ENCODE results near the gene CXCR2. TPM values are rescaled to one million over a fixed set of nuclear protein-coding genes. Genes with fewer than 3 reads are reported as not detected.

CXCR2 gene
- not detected in 2 replicates for total RNA-seq (2014; rRNA removed; shearing (Covaris generic))

DNA sequence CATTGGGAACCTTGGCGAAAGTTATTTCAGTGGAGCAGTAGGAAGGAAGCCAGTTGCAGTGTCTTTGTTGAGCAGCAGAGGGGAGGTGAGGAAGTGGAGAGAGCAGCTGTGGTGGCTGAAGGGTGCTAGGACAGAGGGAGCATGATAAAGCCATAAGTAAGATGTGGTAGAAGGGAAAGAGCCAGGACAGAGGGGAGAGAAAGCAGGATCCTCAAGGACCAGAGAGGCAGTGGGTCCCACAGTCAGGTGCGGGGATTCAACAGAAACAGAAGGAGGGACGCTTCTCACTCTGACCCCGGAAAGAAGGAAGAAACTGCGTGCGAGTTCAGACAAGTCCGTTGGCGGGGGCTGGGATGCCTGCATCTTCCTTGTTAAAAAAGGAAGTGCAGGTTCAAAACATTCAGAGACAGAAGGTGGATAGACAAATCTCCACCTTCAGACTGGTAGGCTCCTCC is at the start of gene CXCR2:
Gene CXCR2, plus strand, starts transcription at position 403 of the 455 bp plus-strand sequence. CDS start 8,774 bp downstream, outside the sequence.
- no peaks in the 10 kb centered on the region for H3K27me3 ChIP-seq (replicated peaks)
- H3K4me3 ChIP-seq = no peak within 1 kb of the TSS

DNA sequence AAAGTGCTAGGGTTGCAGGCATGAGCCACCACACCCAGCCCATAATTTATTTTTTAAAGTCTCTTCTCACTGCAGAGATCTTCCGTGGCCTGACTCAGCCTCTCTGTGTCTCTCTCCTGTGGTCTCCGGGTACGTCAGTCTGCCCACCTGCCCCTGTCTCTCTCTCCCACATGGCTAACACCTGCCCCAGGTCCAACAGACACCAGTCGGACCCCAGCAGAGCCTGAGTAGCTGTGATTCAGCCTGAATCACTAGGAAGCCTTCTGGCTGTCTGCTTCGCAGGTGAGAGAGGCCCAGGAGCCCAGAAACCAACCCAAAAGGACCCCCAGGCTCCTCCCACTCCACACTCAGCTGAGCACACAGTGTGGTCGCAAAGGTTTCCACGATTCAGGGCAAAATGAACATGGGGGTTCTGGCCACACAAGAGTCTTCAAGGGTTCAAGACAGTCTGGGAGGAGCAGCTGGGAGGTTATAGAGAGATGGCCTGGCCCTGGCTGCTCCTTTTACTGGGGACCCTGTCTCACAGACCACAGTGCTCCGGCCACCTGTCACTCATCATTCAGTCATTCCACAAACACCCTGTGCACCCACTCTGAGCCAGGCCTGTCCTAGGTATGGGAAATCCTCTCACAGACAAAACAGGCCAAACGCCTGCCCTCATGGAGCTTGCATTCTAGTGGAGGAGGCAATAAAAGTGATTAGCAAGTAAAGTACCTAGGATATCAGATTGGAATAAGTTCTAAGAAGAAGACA is 48.2 kb upstream of the CXCR2 start:
- H3K4me3 ChIP-seq = no peak overlapping the region
- no peak overlapping the region for H3K27ac ChIP-seq
- no peaks in the 10 kb centered on the region for H3K27me3 ChIP-seq (replicated peaks)
- H3K36me3 ChIP-seq = no peaks in the 10 kb centered on the region
- no peaks in the 10 kb centered on the region for H3K9me3 ChIP-seq (replicated peaks)
- DNase-seq (ENCODE audit: low read depth in 1 of 2, low spot score in 2 of 2) = no peak
- peaks cover 33% of the 10 kb centered on the region for H3K4me1 ChIP-seq (replicated peaks)

More for the DNA sequence above, at the start of gene CXCR2:
- H3K4me1 ChIP-seq (replicated peaks) = no peaks in the 10 kb centered on the region
- no peak within 1 kb of the TSS for H3K27ac ChIP-seq
- H3K36me3 ChIP-seq = no peaks in the 10 kb centered on the region
- no peak for DNase-seq (ENCODE audit: low read depth in 1 of 2, low spot score in 2 of 2)
- H3K9me3 ChIP-seq (replicated peaks) = no peaks in the 10 kb centered on the region

DNA sequence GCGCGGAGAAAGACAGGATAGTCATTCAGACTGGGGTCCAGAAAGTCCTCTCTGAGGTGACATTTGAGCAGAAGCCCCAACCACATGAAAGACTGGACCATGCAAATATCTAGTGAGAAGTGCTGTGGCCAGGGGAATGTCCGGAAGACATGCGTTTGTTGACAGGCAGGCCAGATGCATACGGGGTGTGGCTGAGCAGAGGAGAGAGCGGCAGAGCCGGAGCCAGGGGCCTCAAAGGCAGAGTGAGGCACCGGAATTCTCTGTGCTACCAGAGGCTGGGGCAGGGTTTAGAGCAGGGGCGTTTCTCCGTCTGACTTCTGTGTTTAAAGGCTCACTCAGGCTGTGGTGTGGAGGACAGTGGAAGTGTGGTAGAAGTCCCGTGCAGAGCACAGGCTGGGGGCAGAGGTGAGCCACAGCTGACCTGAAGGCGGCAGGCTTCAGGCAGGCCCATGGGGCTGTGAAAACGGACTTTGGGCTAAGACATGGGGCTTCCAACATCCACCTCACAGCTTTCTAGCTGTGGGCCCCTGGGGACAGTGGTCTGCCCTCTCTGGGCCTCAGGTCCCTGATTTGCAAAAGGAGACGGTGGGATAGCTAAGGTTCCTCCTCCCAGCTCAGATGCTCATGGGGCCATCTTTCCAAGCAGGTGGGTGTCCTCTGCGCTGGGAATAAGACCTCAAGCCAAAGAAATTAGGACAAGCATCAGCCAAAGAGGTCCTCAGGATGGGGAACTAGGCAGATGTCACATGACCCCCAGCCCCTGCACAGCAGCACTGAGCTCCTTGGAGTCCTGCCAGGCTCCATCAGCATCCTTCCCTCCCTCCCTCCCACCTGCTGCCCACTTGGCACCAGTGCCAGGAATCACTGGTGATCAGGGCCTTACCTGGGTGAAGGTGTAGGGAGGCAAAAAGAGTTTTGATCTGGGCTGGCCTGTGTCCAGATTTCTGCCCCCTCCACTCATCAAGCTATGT is 45.6 kb upstream of the CXCR2 start:
- Histone ChIP-seq H3K27ac (peak overlapping the region; percentile 99), H3K27me3 (replicated peaks) (no peaks in the 10 kb centered on the region), H3K36me3 (no peaks in the 10 kb centered on the region), H3K4me1 (replicated peaks) (peaks cover 21% of the 10 kb centered on the region), H3K9me3 (replicated peaks) (no peaks in the 10 kb centered on the region), H3K4me3 (no peak overlapping the region)
- no peak for DNase-seq (ENCODE audit: low read depth in 1 of 2, low spot score in 2 of 2)

DNA sequence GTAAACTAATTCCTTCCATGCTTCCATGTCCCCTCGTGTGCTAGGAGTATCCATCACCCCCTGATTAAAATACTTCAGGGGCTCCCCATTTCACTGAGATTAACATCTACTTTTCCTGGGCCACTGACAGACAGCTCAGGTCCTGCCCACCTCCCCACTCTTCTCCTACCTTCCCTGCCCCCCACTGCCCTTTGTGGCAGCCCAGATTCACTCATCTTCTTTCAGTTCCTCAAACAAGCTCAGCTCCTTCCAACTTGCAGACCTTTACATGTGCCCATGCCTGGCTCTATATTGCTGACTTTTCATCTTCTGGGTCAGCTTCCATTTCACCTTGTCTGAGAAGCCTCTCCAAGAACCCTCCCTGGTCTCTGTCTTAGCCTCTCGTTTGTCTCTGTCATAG is 44.8 kb upstream of the CXCR2 start:
- no peaks in the 10 kb centered on the region for H3K27me3 ChIP-seq (replicated peaks)
- peak overlapping the region; percentile 99 for H3K27ac ChIP-seq
- no peak for DNase-seq (ENCODE audit: low read depth in 1 of 2, low spot score in 2 of 2)

DNA sequence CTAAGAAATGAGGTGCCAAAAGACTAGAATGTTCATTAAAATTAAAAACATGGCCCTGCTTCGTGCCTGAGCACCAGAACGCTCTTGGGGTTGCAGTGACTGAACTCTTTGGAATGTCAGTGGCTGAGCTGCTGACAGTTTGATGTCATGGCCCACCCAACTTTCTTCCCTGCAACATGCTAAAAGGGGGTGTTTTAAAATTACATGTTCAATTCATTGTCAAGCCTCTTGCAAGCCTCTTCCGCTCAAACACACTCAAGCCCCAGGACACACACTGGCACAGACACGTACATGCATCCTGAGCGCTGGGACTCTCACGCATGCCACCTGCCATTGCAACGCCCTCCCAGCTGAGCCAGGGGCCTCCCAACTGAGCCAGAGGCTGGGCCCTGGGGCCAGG is 44.1 kb upstream of the CXCR2 start:
- no peaks in the 10 kb centered on the region for H3K36me3 ChIP-seq
- peak; percentile 94 to 95 for DNase-seq (ENCODE audit: low read depth in 1 of 2, low spot score in 2 of 2)
- H3K9me3 ChIP-seq (replicated peaks) = peaks cover 8% of the 10 kb centered on the region; the same call in 1 of the 2 replicates
- no peaks in the 10 kb centered on the region for H3K27me3 ChIP-seq (replicated peaks)
- peak overlapping the region; percentile 99 for H3K27ac ChIP-seq
- peaks cover 21% of the 10 kb centered on the region for H3K4me1 ChIP-seq (replicated peaks)
- H3K4me3 ChIP-seq = no peak overlapping the region

More for the DNA sequence above, 44.8 kb upstream of the CXCR2 start:
- Histone ChIP-seq H3K36me3 (no peaks in the 10 kb centered on the region), H3K9me3 (replicated peaks) (peaks cover 1% of the 10 kb centered on the region; the same call in 1 of the 2 replicates), H3K4me3 (no peak overlapping the region), H3K4me1 (replicated peaks) (peaks cover 21% of the 10 kb centered on the region)

DNA sequence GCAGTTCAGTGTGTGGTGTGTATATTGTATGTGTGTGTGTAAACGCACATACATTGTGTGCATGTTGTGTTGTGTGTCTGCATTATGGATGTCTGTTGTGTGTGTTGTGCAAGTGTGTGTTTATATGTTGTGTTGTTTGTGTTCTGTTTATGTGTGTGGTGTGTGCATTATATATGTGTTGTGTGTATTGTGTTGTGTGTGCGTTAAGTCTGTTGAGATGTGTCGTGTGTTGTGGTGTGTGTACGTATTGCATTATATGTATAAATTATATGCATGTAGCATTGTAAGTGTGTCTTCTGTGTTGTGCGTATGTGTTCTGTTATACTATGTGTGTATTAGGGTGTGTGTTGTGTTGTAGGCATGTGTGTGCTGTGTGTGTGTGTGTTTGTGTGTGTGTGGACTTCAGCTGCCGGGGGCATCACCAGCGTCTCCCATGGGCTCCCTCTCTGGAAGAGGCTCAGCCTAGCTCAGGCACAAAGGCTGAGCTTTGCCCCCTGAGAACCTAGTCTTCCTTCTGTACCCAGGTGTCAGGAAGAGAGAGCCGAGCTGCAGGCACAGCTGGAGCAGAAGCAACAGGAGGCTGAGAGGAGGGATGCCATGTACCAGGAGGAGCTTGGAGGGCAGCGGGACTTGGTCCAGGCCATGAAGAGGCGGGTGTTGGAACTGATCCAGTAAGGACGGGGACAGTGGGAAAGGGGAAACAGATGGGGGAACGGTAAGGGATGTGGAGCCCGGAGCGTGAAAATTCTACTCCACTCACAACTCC is 43.1 kb upstream of the CXCR2 start:
- H3K27ac ChIP-seq = peak overlapping the region; percentile 99
- peaks cover 9% of the 10 kb centered on the region; the same call in 1 of the 2 replicates for H3K9me3 ChIP-seq (replicated peaks)
- H3K36me3 ChIP-seq = no peaks in the 10 kb centered on the region
- H3K4me3 ChIP-seq = no peak overlapping the region
- no peaks in the 10 kb centered on the region for H3K27me3 ChIP-seq (replicated peaks)
- H3K4me1 ChIP-seq (replicated peaks) = peaks cover 21% of the 10 kb centered on the region
- no peak for DNase-seq (ENCODE audit: low read depth in 1 of 2, low spot score in 2 of 2)

DNA sequence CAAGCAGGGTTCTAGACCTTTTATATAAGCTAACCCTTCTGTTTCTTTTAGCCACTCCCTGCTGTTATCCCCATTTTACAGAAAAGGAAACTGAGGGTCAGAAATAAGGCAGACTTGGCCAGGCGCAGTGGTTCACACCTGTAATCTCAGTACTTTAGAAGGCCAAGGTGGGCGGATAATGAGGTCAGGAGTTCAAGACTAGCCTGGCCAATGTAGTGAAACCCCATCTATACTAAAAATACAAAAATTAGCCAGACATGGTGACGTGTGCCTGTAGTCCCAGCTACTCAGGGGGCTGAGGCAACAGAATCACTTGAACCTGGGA is 42.5 kb upstream of the CXCR2 start:
- Histone ChIP-seq H3K27me3 (replicated peaks) (no peaks in the 10 kb centered on the region), H3K27ac (no peak overlapping the region), H3K4me1 (replicated peaks) (peaks cover 21% of the 10 kb centered on the region), H3K9me3 (replicated peaks) (peaks cover 9% of the 10 kb centered on the region; the same call in 1 of the 2 replicates), H3K4me3 (no peak overlapping the region), H3K36me3 (no peaks in the 10 kb centered on the region)
- DNase-seq (ENCODE audit: low read depth in 1 of 2, low spot score in 2 of 2) = no peak

DNA sequence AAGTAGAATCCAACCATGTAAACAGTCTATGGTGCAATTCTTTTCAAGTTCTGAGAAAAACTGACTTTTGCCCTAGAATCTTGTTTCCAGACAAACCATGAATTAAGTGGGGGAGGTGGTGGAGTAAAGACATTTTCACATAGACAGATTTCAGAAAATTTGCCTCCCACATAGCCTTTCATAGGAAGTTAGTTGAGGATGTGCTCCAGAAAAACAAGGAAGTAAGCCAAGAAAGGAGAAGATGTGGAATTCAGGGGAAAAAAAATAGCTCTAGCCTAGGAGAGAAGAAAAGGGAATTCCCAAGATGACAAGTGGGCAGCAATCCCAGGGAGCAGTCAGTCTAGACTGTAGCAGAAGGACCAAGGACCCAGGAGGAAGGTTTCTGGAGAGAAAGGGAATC is 39.4 kb upstream of the CXCR2 start:
- Histone ChIP-seq H3K27ac (no peak overlapping the region), H3K4me1 (replicated peaks) (peaks cover 12% of the 10 kb centered on the region), H3K27me3 (replicated peaks) (no peaks in the 10 kb centered on the region), H3K36me3 (no peaks in the 10 kb centered on the region), H3K9me3 (replicated peaks) (peaks cover 12% of the 10 kb centered on the region), H3K4me3 (no peak overlapping the region)
- no peak for DNase-seq (ENCODE audit: low read depth in 1 of 2, low spot score in 2 of 2)

DNA sequence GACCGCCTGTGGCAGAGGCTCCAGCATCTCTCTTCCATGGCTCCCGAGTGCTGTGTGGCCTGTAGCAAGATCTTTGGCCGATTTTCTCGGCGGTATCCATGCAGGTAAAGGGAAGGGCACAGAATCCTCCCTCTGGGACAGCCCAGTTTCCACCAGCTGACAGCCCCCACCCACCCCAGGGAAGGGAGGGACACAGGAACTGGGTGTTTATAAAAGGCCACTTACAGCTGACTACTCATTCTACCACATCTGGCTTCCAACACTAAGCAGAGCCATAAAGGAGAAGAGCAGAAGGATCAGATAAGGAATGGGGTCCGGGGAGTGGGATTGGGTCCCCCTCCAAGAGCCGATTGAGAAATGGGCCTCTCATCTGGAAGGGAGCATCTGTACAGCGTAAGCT is 36.6 kb upstream of the CXCR2 start:
- no peaks in the 10 kb centered on the region for H3K27me3 ChIP-seq (replicated peaks)
- no peaks in the 10 kb centered on the region; the same call in 1 of the 2 replicates for H3K4me1 ChIP-seq (replicated peaks)
- peaks cover 12% of the 10 kb centered on the region for H3K9me3 ChIP-seq (replicated peaks)
- no peak for DNase-seq (ENCODE audit: low read depth in 1 of 2, low spot score in 2 of 2)
- H3K4me3 ChIP-seq = no peak overlapping the region
- no peak overlapping the region for H3K27ac ChIP-seq
- no peaks in the 10 kb centered on the region for H3K36me3 ChIP-seq

DNA sequence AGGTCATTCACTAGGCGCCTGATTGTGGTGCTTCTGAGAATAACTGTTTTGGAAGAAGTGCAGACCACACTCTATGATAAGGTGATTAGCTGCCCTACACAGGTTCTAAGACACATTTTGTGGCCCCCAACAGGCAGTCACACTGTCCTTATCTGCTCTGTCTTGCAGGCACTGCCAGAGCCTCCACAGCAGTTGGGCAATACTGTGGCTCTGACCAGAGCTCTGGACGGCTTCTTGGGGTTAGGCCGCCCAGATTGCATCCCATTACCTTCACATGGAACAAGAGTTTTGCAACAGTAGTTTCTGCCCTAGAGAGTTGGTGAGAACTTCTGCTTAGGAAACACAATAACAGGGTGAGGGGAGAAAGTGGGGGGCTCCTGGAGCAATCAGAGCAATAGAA is 34.1 kb upstream of the CXCR2 start:
- no peak for DNase-seq (ENCODE audit: low read depth in 1 of 2, low spot score in 2 of 2)
- Histone ChIP-seq H3K4me3 (no peak overlapping the region), H3K36me3 (no peaks in the 10 kb centered on the region), H3K9me3 (replicated peaks) (peaks cover 4% of the 10 kb centered on the region), H3K27me3 (replicated peaks) (no peaks in the 10 kb centered on the region), H3K27ac (no peak overlapping the region), H3K4me1 (replicated peaks) (peaks cover 5% of the 10 kb centered on the region)

DNA sequence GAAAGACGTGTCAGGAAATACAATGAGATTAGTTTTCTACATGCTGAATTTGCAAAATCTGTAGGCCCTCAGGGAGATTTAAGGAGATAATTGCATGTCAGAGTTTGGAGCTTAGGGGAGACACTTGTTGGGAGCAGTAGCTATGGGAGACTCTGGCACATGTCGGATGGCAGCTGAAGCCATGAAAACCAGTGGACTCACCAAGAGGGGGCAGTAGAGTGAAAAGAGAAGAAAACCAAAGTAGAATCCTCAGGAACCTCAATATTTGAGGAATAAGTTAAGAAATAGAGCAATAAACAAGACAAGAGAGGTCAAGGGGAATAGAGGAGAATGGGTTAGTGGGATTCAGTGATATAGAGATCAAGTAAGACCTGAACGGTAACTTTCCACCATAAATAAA is 31.9 kb upstream of the CXCR2 start:
- Histone ChIP-seq H3K27ac (no peak overlapping the region), H3K27me3 (replicated peaks) (no peaks in the 10 kb centered on the region)

DNA sequence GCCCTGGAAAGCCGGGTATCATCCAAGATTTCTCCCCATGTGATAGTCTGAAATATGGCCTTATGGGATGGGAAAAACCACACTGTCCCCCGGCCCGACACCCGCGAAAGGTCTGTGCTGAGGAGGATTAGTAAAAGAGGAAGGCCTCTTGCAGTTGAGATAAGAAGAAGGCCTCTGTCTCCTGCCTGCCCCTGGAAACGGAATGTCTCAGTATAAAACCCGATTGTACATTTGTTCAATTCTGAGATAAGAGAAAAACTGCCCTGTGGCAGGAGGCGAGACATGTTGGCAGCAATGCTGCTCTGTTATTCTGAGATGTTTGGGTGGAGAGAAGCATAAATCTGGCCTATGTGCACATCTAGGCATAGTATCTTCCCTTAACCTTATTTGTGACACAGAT is 30.0 kb upstream of the CXCR2 start:
- Histone ChIP-seq H3K27ac (no peak overlapping the region), H3K4me1 (replicated peaks) (peaks cover 11% of the 10 kb centered on the region), H3K9me3 (replicated peaks) (0 out of 2 replicates have a peak, but pooled peaks cover under 1% of the 10 kb centered on the region), H3K27me3 (replicated peaks) (no peaks in the 10 kb centered on the region), H3K4me3 (no peak overlapping the region), H3K36me3 (no peaks in the 10 kb centered on the region)
- no peak for DNase-seq (ENCODE audit: low read depth in 1 of 2, low spot score in 2 of 2)

More for the DNA sequence above, 31.9 kb upstream of the CXCR2 start:
- Histone ChIP-seq H3K36me3 (no peaks in the 10 kb centered on the region), H3K9me3 (replicated peaks) (peaks cover 3% of the 10 kb centered on the region; the same call in 1 of the 2 replicates), H3K4me3 (no peak overlapping the region), H3K4me1 (replicated peaks) (peaks cover 11% of the 10 kb centered on the region)
- no peak for DNase-seq (ENCODE audit: low read depth in 1 of 2, low spot score in 2 of 2)

DNA sequence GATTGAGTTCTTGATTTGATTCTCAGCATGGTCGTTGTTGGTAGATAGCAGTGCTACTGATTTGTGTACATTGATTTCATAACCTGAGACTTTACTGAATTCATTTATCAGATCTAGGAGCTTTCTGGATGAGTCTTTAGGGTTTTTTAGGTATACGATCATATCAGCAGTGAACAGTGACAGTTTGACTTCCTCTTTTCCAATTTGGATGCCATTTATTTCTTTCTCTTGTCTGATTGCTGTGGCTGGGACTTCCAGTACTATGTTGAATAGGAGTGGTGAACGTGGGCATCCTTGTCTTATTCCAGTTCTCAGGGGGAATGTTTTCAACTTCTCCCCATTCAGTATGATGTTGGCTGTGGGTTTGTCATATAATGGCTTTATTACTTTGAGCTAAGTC is 27.9 kb upstream of the CXCR2 start:
- Histone ChIP-seq H3K9me3 (replicated peaks) (no peaks in the 10 kb centered on the region), H3K27ac (no peak overlapping the region), H3K4me1 (replicated peaks) (peaks cover 11% of the 10 kb centered on the region), H3K36me3 (no peaks in the 10 kb centered on the region), H3K27me3 (replicated peaks) (no peaks in the 10 kb centered on the region), H3K4me3 (no peak overlapping the region)
- DNase-seq (ENCODE audit: low read depth in 1 of 2, low spot score in 2 of 2) = no peak

Measured in SJSA1 (cell line).